ENCODE results near the gene FKBP5. TPM values are rescaled to one million over a fixed set of nuclear protein-coding genes. Genes with fewer than 3 reads are reported as not detected.

FKBP5 gene
- total and polyA plus RNA-seq, 2 donors (not counting 1 experiment from before 2014, with no cell fraction given): 2.8 to 7.4 TPM

DNA sequence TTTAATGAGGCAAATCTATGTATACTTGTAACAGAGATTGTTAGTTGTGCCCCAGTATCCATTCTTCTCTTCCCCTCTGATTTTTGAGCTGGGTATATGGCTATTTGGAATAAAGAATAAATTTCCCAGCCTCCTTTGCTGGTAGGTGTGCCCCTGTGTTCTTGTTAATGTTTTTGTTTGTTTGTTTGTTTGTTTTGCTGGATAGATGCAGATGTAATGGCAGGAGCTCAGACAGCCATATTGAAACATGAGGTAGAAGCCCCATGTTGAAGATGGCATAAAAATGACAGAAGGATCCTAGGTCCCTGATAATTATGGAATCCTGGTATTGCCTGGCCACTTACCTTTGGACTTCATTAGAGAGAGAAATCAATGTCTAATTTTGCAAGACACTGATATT lies 19.9 kb upstream of the FKBP5 start:
- Histone ChIP-seq H3K4me3 (ENCODE audit: control extremely low read depth in 1 of 5, extremely low read depth in 1 of 5, insufficient read depth in 1 of 5, low read depth in 2 of 5, low read length in 4 of 5) (no peak overlapping the region), H3K4me1 (ENCODE audit: control insufficient read depth in 2 of 2, insufficient read depth in 2 of 2, low read length in 2 of 2) (no peaks in the 10 kb centered on the region), H3K27me3 (replicated peaks in 1 of 4; ENCODE audit: control extremely low read depth in 1 of 4, control insufficient read depth in 3 of 4, insufficient read depth in 4 of 4, low read length in 3 of 4) (no peaks in the 10 kb centered on the region), H3K36me3 (replicated peaks in 1 of 2; ENCODE audit: control extremely low read depth in 1 of 2, control insufficient read depth in 1 of 2, extremely low read depth in 1 of 2, insufficient read depth in 2 of 2, low read length in 1 of 2) (no peaks in the 10 kb centered on the region), H3K27ac (ENCODE audit: low read length in 2 of 2) (no peak overlapping the region), H3K9ac (ENCODE audit: low read length) (no peak overlapping the region), H3K79me2 (ENCODE audit: control insufficient read depth, insufficient read depth, low read length) (no peaks in the 10 kb centered on the region), H4K20me1 (ENCODE audit: control insufficient read depth, insufficient read depth, low read length, poor library complexity, severe bottlenecking) (no peaks in the 10 kb centered on the region), H2AFZ (ENCODE audit: insufficient read depth, low read depth, low read length, poor library complexity, severe bottlenecking) (no peak overlapping the region), H3K4me2 (replicated peaks; ENCODE audit: low read depth, low read length, poor library complexity, severe bottlenecking) (no peak overlapping the region), H3K9me3 (ENCODE audit: control extremely low read depth in 1 of 3, control insufficient read depth in 2 of 3, insufficient read depth in 1 of 3, low read length in 2 of 3) (peaks cover 0 to 3% (median 2%) of the 10 kb centered on the region in 3 donors)
- POLR2A ChIA-PET: no interaction called here
- intact Hi-C loops (cut with micrococcal nuclease): no loop called here
- DNase-seq (no peak), ATAC-seq (ENCODE audit: low read depth) (no peak)
- H3K4me3 Mint-ChIP-seq: no peak overlapping the region
- TF ChIP-seq CTCF (IDR thresholded peaks at IDR 0.05) (no peak), EZH2 (IDR thresholded peaks at IDR 0.05; ENCODE audit: borderline replicate concordance, insufficient read depth, low read depth, low read length, poor library complexity, severe bottlenecking) (no peak)
- no peaks in the 10 kb centered on the region for H3K4me1 Mint-ChIP-seq
- CTCF ChIA-PET: no interaction called here
- no peaks in the 10 kb centered on the region for H3K27me3 Mint-ChIP-seq
- no peak overlapping the region for H3K27ac Mint-ChIP-seq
- H3K9me3 Mint-ChIP-seq (ENCODE audit: insufficient read depth): no peaks in the 10 kb centered on the region

DNA sequence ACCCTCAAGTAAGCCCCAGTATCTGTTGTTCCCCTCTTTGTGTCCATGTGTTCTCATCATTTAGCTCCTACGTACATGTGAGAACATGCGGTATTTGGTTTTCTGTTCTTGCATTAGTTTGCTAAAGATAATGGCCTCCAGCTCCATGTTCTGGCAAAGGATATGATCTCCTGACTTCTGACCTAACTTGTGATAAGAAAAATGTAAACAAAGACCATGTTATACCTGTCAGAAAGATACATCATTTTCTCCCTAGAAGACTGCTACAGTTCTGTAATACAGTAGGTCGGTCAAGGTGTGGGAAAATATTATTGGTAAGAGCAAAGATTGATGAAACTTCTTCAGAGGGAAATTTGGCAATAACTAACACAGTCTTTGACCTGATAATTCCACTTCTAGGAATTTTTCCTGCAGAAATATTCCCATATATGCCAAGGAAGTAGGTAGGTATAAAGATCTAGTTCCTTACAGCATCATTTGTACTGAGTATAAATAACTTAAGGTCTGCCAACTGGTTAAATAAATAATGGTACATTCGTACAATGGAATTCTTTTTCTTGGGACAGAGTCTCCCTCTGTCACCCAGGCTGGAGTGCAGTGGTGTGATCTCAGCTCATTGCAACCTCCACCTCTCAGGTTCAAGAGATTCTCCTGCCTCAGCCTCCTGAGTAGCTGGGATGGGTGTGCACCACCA lies 19.1 kb upstream of the FKBP5 start:
- no peak overlapping the region for H3K4me3 ChIP-seq (ENCODE audit: control extremely low read depth in 1 of 5, extremely low read depth in 1 of 5, insufficient read depth in 1 of 5, low read depth in 2 of 5, low read length in 4 of 5)
- H3K9ac ChIP-seq (ENCODE audit: low read length): no peak overlapping the region
- H3K27me3 ChIP-seq (replicated peaks in 1 of 4; ENCODE audit: control extremely low read depth in 1 of 4, control insufficient read depth in 3 of 4, insufficient read depth in 4 of 4, low read length in 3 of 4): no peaks in the 10 kb centered on the region
- H2AFZ ChIP-seq (ENCODE audit: insufficient read depth, low read depth, low read length, poor library complexity, severe bottlenecking): no peak overlapping the region
- Mint-ChIP-seq H3K27me3 (no peaks in the 10 kb centered on the region), H3K9me3 (ENCODE audit: insufficient read depth) (no peaks in the 10 kb centered on the region), H3K4me1 (no peaks in the 10 kb centered on the region), H3K4me3 (no peak overlapping the region), H3K27ac (no peak overlapping the region)
- no peaks in the 10 kb centered on the region for H3K36me3 ChIP-seq (replicated peaks in 1 of 2; ENCODE audit: control extremely low read depth in 1 of 2, control insufficient read depth in 1 of 2, extremely low read depth in 1 of 2, insufficient read depth in 2 of 2, low read length in 1 of 2)
- intact Hi-C loops (cut with micrococcal nuclease): no loop called here
- TF ChIP-seq EZH2 (IDR thresholded peaks at IDR 0.05; ENCODE audit: borderline replicate concordance, insufficient read depth, low read depth, low read length, poor library complexity, severe bottlenecking): no peak
- no peak for TF ChIP-seq CTCF (IDR thresholded peaks at IDR 0.05)
- DNase-seq (no peak), ATAC-seq (ENCODE audit: low read depth) (no peak)
- no peak overlapping the region for H3K27ac ChIP-seq (ENCODE audit: low read length in 2 of 2)
- no peak overlapping the region for H3K4me2 ChIP-seq (replicated peaks; ENCODE audit: low read depth, low read length, poor library complexity, severe bottlenecking)
- CTCF ChIA-PET: no interaction called here
- H3K4me1 ChIP-seq (ENCODE audit: control insufficient read depth in 2 of 2, insufficient read depth in 2 of 2, low read length in 2 of 2): no peaks in the 10 kb centered on the region
- 100% methylated on average over 1 of the region's 4 CpGs for WGBS (ENCODE audit: insufficient coverage)
- peaks cover 0 to 4% (median 3%) of the 10 kb centered on the region in 3 donors for H3K9me3 ChIP-seq (ENCODE audit: control extremely low read depth in 1 of 3, control insufficient read depth in 2 of 3, insufficient read depth in 1 of 3, low read length in 2 of 3)
- H3K79me2 ChIP-seq (ENCODE audit: control insufficient read depth, insufficient read depth, low read length): no peaks in the 10 kb centered on the region
- no peaks in the 10 kb centered on the region for H4K20me1 ChIP-seq (ENCODE audit: control insufficient read depth, insufficient read depth, low read length, poor library complexity, severe bottlenecking)
- POLR2A ChIA-PET: no interaction called here

All from B cell (primary cell).